Stimulated activated CD8-positive, alpha-beta memory T cell treated with anti-CD3 and anti-CD28 coated beads, Interleukin-15, amount 100 ng/mL, for 1 hour (primary cell): ENCODE measurements around the gene ITPKB.

ENCODE experiments used
- DNase-seq: peaks from one replicate; pipeline ENCODE4 v3.0.0-alpha.2; 2020; ENCODE audit warnings: low read depth

ITPKB gene

DNA sequence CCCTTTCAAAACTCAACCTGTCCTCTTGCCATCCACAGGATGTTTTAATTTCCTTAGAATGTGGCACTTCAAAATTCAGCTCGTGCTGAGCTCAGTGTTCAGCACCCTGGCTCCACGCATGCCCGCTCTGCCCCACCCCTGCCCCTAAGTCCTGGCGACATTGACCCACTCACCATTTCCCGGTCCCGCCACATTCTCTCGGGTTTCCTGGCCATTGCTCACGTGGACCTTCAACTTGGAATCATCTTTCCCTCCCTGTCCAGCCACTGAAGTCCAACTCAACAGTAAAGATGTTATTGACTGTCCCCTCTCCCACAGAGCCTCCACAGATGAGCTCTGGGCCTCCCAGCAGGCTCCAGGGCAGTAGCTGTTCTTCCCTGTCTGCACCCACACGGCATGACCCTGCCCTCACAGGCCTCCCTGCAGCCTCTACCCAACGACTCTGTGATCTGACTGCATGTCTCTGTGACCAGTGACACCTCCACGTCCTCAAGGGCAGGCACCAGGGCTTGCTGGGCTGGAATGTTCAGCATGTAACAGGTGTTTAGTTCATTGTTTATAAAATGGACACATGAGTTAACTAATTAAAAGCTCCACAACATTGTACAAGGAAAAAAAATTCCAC lies 53.8 kb downstream of the ITPKB start:
- DNase-seq = no peak

GRCh38 chr1:226684026-226684425 lies 55.1 kb downstream of the ITPKB start:
- DNase-seq = no peak

- DNase-seq = no peak
Observed at GRCh38 chr1:226682871-226683814, 55.9 kb downstream of the ITPKB start.

GRCh38 chr1:226681652-226682493 lies 57.2 kb downstream of the ITPKB start:
- no peak for DNase-seq

DNA sequence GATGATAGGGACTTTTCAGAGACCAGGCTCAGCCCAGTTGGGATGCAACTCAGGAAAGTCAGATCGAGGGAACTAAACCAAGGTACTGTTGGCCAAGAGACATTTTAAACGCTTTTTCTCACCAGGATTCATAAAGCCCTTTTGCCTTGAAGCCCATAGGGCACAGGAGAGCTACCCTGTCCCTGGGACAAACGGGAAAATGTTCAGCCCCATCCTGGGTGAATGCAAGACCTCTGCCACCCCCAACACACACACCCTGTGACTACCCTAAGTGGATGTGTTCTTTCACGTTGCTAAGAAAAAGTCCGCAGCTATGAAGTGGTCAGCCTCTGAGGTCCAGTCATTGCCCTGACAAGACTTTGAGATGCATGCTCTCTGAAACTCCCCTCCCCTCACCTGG lies 58.4 kb downstream of the ITPKB start:
- DNase-seq = no peak

- DNase-seq = peak; percentile 75
Observed at GRCh38 chr1:226679853-226680516, 59.1 kb downstream of the ITPKB start.

- no peak for DNase-seq
Observed at GRCh38 chr1:226679262-226679661, 59.8 kb downstream of the ITPKB start.

DNA sequence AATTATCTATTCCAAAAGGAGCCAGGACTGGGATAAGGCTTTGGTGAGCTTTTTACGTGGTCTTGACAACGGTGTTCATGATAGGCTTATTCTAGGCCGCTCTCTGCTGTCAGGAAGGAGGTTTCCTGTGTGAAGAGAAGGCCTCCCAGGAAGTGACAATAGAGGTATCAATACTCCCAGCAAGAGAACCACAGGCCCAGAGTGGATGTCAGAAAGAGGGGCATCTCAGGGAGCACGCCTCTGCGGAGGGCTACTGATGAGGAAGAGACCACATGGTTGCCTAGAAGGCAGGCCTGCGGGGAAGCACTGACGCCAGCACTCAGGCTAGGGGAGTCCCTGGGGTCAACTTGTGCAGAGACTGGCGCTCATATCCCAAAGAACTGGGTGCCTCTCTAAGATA lies 60.4 kb downstream of the ITPKB start:
- DNase-seq = no peak

- no peak for DNase-seq
Observed at GRCh38 chr1:226678251-226678650, 60.8 kb downstream of the ITPKB start.

DNA sequence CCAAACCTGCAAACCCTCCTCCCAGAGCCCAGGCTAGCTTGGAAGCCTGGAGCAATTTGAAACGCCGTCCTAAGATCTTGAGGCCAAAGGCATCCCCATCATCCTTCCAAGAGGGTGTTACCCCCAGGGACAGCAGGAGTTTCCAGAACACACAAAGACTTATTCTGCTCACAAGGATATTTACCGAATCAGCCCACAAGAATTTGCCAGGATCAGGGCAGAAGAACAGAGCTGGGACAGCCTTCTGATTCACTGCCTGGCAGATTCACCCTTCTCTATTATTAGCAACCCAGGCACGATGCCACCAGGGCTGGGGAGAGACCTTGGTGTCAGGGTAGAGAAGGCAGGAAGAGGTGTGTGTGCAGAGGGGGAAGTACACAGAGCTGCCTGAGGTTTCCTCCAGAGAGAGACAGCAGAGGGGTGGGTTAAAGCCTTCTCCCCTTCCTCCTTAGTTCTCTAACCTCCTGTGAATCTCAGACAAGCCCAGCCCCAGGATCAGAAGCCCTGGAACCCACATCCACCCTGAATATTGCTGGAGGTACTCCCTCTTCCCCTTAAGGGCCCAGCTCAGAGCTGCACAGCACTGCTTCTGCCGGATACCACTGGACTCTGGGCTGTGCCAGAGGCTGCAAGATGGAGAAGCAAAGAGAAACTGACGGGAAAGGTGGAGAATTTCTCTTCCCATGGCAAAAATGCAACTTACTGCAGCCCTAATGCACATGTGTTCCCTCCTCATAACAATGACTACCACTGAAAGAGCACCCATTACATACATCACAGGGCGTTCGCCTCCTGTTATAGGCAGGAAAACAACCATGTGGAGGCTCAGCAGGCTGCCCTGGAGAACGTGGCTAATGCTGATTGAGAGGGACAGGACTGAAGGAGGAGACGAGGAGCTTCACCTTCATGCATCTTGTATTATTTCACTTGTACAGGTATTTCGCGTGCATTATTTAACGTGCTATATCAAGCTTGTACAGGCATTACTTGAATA lies 61.8 kb downstream of the ITPKB start:
- peak; percentile 48 for DNase-seq

GRCh38 chr1:226676381-226676780 lies 62.7 kb downstream of the ITPKB start:
- DNase-seq = no peak

GRCh38 chr1:226675715-226676357 lies 63.2 kb downstream of the ITPKB start:
- no peak for DNase-seq

DNA sequence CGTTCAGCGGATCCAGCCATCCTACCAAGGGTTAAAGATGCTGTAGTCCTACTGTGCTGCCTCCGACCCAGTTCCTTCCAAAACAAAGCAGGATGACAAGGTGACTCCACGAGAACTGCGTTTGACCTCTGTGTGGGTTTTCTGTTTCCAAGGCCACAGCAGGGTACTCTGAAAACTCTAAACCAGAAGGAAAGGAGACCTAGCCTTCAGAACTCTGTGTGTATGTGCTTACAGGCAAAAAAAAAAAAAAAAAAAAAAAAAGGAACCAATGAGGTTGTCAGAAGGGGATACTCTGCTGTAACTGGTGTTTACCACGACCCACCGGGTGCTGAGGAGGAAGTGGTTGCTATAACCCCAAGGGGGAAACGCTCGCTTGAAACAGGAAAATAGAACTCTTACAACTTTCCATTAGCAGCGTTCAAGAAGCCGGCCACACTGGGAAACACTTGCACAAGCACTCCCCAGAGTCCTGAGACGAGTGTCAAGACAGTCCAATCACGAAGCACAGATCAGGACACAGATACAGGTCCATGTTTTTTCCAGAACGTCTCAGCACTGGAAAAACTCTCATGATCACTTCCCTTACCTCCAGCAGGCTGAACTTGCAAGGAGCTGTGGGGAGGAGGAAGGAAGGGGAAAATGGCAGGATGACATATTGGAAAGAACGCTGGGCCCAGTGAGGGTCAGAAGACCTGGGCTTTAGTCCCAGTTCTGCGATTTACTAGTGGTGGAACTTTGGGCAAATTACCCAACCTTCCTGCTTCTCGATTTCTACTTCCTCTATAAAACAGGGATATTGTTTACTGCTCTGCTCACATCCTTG lies 64.0 kb downstream of the ITPKB start:
- peak; percentile 63 for DNase-seq

DNA sequence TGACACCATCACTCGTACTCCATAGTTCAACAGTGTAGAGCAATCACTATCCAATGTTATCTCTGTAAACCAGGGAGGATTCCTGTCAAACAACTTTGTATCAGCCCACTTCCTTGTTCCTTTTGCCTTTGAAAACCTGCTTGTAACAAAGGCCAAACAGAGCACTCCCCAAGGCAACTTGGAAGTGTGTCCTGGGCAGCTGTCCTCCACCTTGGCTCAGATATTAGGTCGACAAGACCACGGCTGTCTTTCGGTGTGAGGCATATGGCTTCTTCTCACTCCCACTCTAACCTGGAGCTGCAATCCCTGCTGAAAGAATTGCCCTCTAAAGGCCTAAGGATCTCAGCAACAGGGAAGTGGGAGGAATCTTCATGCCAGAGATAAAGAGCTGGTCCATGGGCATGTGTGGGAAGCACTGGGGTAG lies 66.7 kb downstream of the ITPKB start:
- DNase-seq = no peak

- DNase-seq = no peak
Observed at GRCh38 chr1:226671277-226671676, 67.8 kb downstream of the ITPKB start.

- no peak for DNase-seq
Observed at GRCh38 chr1:226670073-226670472, 69.0 kb downstream of the ITPKB start.

DNA sequence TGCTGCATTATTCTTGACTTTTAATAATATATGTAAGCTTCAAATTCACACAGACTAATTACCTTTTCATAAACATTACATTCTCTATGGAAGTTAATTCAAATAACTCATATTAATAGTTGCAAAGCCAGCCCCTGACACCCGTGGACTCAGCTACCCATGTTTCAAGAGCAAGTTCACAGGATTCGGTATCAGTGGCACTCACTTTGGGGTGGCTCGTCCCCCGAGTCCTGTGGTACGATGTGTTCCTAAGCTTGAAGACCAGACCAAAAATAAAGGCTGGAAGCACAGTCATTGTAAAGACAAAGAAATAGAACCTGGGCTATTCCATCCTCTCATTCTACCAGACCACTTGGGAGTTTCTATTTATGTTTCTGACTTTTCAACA lies 70.9 kb downstream of the ITPKB start:
- no peak for DNase-seq

GRCh38 chr1:226666692-226667091 lies 72.4 kb downstream of the ITPKB start:
- no peak for DNase-seq

DNA sequence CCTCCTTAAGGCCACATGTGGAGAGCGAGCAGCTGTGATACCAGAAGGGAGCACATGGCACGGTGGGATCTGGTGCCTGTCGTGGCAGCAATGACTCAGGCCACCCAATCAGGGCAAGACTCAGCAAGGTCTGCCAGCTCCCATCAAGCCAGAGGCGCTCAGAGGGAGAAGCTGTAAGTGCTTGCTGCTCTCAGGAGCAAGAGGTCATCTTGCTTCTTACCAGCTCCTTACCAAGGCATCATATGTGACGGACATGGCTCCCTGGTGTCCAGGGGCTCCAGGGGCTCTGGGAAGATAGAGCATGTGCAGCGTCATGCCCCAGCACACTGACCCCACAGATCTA lies 72.9 kb downstream of the ITPKB start:
- DNase-seq = no peak
